ENCODE results near the gene MAMLD1.

Gene MAMLD1

GRCh38 chrX:150475461-150475860 is 112.3 kb downstream of the MAMLD1 start:
- H2BK5ac ChIP-seq (ENCODE audit: low read length): no peak overlapping the region
- H3K27ac ChIP-seq (ENCODE audit: low read depth, low read length): no peak overlapping the region
- H3K27me3 ChIP-seq (ENCODE audit: insufficient read depth, low read length, poor library complexity): no peaks in the 10 kb centered on the region
- H2BK120ac ChIP-seq (ENCODE audit: low read depth, low read length): no peak overlapping the region
- no peak overlapping the region for H3K56ac ChIP-seq (ENCODE audit: low read length)
- DNase-seq: no peak
- H3K9ac ChIP-seq (ENCODE audit: low read length): no peak overlapping the region
- no peak overlapping the region for H3K23ac ChIP-seq (ENCODE audit: low read length)
- H3K4me1 ChIP-seq (ENCODE audit: control insufficient read depth, low read depth, low read length): no peaks in the 10 kb centered on the region
- no peaks in the 10 kb centered on the region for H3K79me2 ChIP-seq (ENCODE audit: control insufficient read depth, insufficient read depth, low read length)
- no peak overlapping the region for H4K8ac ChIP-seq (ENCODE audit: low read depth, low read length)
- no CpG with 5 or more reads among the region's 2 CpGs for WGBS (ENCODE audit: extremely low coverage, insufficient coverage, low lambda C conversion rate)
- H3K4me3 ChIP-seq (ENCODE audit: low read length): no peak overlapping the region
- no peaks in the 10 kb centered on the region for H3K36me3 ChIP-seq (ENCODE audit: control insufficient read depth, insufficient read depth, low read length)
- no peak overlapping the region for H3K18ac ChIP-seq (ENCODE audit: low read length)
- H3K4ac ChIP-seq (ENCODE audit: low read depth, low read length): no peak overlapping the region
- no peak overlapping the region for H3K4me2 ChIP-seq (ENCODE audit: low read length)
- no peaks in the 10 kb centered on the region for H3K79me1 ChIP-seq (ENCODE audit: low read length)
- no peak overlapping the region for H2BK15ac ChIP-seq (replicated peaks; ENCODE audit: low read depth)
- no peak overlapping the region for H2AK5ac ChIP-seq (ENCODE audit: low read length)
- no peak overlapping the region for H4K5ac ChIP-seq (ENCODE audit: low read length)

GRCh38 chrX:150476164-150476699 is 113.1 kb downstream of the MAMLD1 start:
- no peak overlapping the region for H3K23ac ChIP-seq (ENCODE audit: low read length)
- H2AK5ac ChIP-seq (ENCODE audit: low read length): no peak overlapping the region
- H3K79me1 ChIP-seq (ENCODE audit: low read length): no peaks in the 10 kb centered on the region
- H3K18ac ChIP-seq (ENCODE audit: low read length): no peak overlapping the region
- H3K9ac ChIP-seq (ENCODE audit: low read length): no peak overlapping the region
- H3K4me3 ChIP-seq (ENCODE audit: low read length): no peak overlapping the region
- no peak overlapping the region for H3K27ac ChIP-seq (ENCODE audit: low read depth, low read length)
- H2BK120ac ChIP-seq (ENCODE audit: low read depth, low read length): no peak overlapping the region
- no peak overlapping the region for H4K5ac ChIP-seq (ENCODE audit: low read length)
- H3K79me2 ChIP-seq (ENCODE audit: control insufficient read depth, insufficient read depth, low read length): no peaks in the 10 kb centered on the region
- no peaks in the 10 kb centered on the region for H3K27me3 ChIP-seq (ENCODE audit: insufficient read depth, low read length, poor library complexity)
- H3K36me3 ChIP-seq (ENCODE audit: control insufficient read depth, insufficient read depth, low read length): no peaks in the 10 kb centered on the region
- no peak overlapping the region for H3K4ac ChIP-seq (ENCODE audit: low read depth, low read length)
- H3K4me2 ChIP-seq (ENCODE audit: low read length): no peak overlapping the region
- no peak for DNase-seq
- no CpG with 5 or more reads among the region's 6 CpGs for WGBS (ENCODE audit: extremely low coverage, insufficient coverage, low lambda C conversion rate)
- no peak overlapping the region for H3K56ac ChIP-seq (ENCODE audit: low read length)
- H2BK5ac ChIP-seq (ENCODE audit: low read length): no peak overlapping the region
- H3K4me1 ChIP-seq (ENCODE audit: control insufficient read depth, low read depth, low read length): no peaks in the 10 kb centered on the region
- H4K8ac ChIP-seq (ENCODE audit: low read depth, low read length): no peak overlapping the region
- no peak overlapping the region for H2BK15ac ChIP-seq (replicated peaks; ENCODE audit: low read depth)

- no peak for DNase-seq
These were observed 114.3 kb downstream of the MAMLD1 start for GRCh38 chrX:150477371-150477770.

GRCh38 chrX:150478496-150479492 is 115.7 kb downstream of the MAMLD1 start:
- no peak overlapping the region for H3K23ac ChIP-seq (ENCODE audit: low read length)
- no peak overlapping the region for H3K4me2 ChIP-seq (ENCODE audit: low read length)
- no peak for DNase-seq
- H3K18ac ChIP-seq (ENCODE audit: low read length): no peak overlapping the region
- H3K79me1 ChIP-seq (ENCODE audit: low read length): no peaks in the 10 kb centered on the region
- H3K79me2 ChIP-seq (ENCODE audit: control insufficient read depth, insufficient read depth, low read length): no peaks in the 10 kb centered on the region
- no peak overlapping the region for H2BK120ac ChIP-seq (ENCODE audit: low read depth, low read length)
- no peaks in the 10 kb centered on the region for H3K36me3 ChIP-seq (ENCODE audit: control insufficient read depth, insufficient read depth, low read length)
- H2AK5ac ChIP-seq (ENCODE audit: low read length): no peak overlapping the region
- no peak overlapping the region for H3K56ac ChIP-seq (ENCODE audit: low read length)
- H3K27me3 ChIP-seq (ENCODE audit: insufficient read depth, low read length, poor library complexity): no peaks in the 10 kb centered on the region
- H2BK5ac ChIP-seq (ENCODE audit: low read length): no peak overlapping the region
- no peak overlapping the region for H3K27ac ChIP-seq (ENCODE audit: low read depth, low read length)
- no peak overlapping the region for H4K8ac ChIP-seq (ENCODE audit: low read depth, low read length)
- no peaks in the 10 kb centered on the region for H3K4me1 ChIP-seq (ENCODE audit: control insufficient read depth, low read depth, low read length)
- H2BK15ac ChIP-seq (replicated peaks; ENCODE audit: low read depth): no peak overlapping the region
- H3K4ac ChIP-seq (ENCODE audit: low read depth, low read length): no peak overlapping the region
- no CpG with 5 or more reads among the region's 13 CpGs for WGBS (ENCODE audit: extremely low coverage, insufficient coverage, low lambda C conversion rate)
- H4K5ac ChIP-seq (ENCODE audit: low read length): no peak overlapping the region
- H3K9ac ChIP-seq (ENCODE audit: low read length): no peak overlapping the region
- H3K4me3 ChIP-seq (ENCODE audit: low read length): no peak overlapping the region

More at GRCh38 chrX:150477371-150477770, 114.3 kb downstream of the MAMLD1 start:
- no peak overlapping the region for H3K9ac ChIP-seq (ENCODE audit: low read length)
- no peak overlapping the region for H3K4ac ChIP-seq (ENCODE audit: low read depth, low read length)
- H3K56ac ChIP-seq (ENCODE audit: low read length): no peak overlapping the region
- H2BK15ac ChIP-seq (replicated peaks; ENCODE audit: low read depth): no peak overlapping the region
- no peak overlapping the region for H2BK120ac ChIP-seq (ENCODE audit: low read depth, low read length)
- H3K79me1 ChIP-seq (ENCODE audit: low read length): no peaks in the 10 kb centered on the region
- H3K4me3 ChIP-seq (ENCODE audit: low read length): no peak overlapping the region
- H3K79me2 ChIP-seq (ENCODE audit: control insufficient read depth, insufficient read depth, low read length): no peaks in the 10 kb centered on the region
- H3K23ac ChIP-seq (ENCODE audit: low read length): no peak overlapping the region
- no peaks in the 10 kb centered on the region for H3K4me1 ChIP-seq (ENCODE audit: control insufficient read depth, low read depth, low read length)
- no CpG with 5 or more reads among the region's 10 CpGs for whole genome bisulfite sequencing (ENCODE audit: extremely low coverage, insufficient coverage, low lambda C conversion rate)
- no peak overlapping the region for H3K18ac ChIP-seq (ENCODE audit: low read length)
- H4K8ac ChIP-seq (ENCODE audit: low read depth, low read length): no peak overlapping the region
- H3K27ac ChIP-seq (ENCODE audit: low read depth, low read length): no peak overlapping the region
- H3K4me2 ChIP-seq (ENCODE audit: low read length): no peak overlapping the region
- H3K36me3 ChIP-seq (ENCODE audit: control insufficient read depth, insufficient read depth, low read length): no peaks in the 10 kb centered on the region
- no peak overlapping the region for H2AK5ac ChIP-seq (ENCODE audit: low read length)
- no peak overlapping the region for H2BK5ac ChIP-seq (ENCODE audit: low read length)
- no peaks in the 10 kb centered on the region for H3K27me3 ChIP-seq (ENCODE audit: insufficient read depth, low read length, poor library complexity)
- H4K5ac ChIP-seq (ENCODE audit: low read length): no peak overlapping the region

GRCh38 chrX:150482537-150483206 is 119.6 kb downstream of the MAMLD1 start:
- peak; percentile 61 for DNase-seq
- WGBS (ENCODE audit: extremely low coverage, insufficient coverage, low lambda C conversion rate): no CpG with 5 or more reads among the region's 6 CpGs

More at GRCh38 chrX:150482537-150483206, 119.6 kb downstream of the MAMLD1 start:
- no peak overlapping the region for H3K4ac ChIP-seq (ENCODE audit: low read depth, low read length)
- no peak overlapping the region for H2BK120ac ChIP-seq (ENCODE audit: low read depth, low read length)
- no peak overlapping the region for H2BK15ac ChIP-seq (replicated peaks; ENCODE audit: low read depth)
- H3K9ac ChIP-seq (ENCODE audit: low read length): no peak overlapping the region
- no peak overlapping the region for H3K18ac ChIP-seq (ENCODE audit: low read length)
- no peak overlapping the region for H3K4me3 ChIP-seq (ENCODE audit: low read length)
- no peaks in the 10 kb centered on the region for H3K79me1 ChIP-seq (ENCODE audit: low read length)
- no peaks in the 10 kb centered on the region for H3K4me1 ChIP-seq (ENCODE audit: control insufficient read depth, low read depth, low read length)
- no peak overlapping the region for H3K27ac ChIP-seq (ENCODE audit: low read depth, low read length)
- no peak overlapping the region for H4K5ac ChIP-seq (ENCODE audit: low read length)
- H4K8ac ChIP-seq (ENCODE audit: low read depth, low read length): no peak overlapping the region
- H3K27me3 ChIP-seq (ENCODE audit: insufficient read depth, low read length, poor library complexity): no peaks in the 10 kb centered on the region
- no peak overlapping the region for H2AK5ac ChIP-seq (ENCODE audit: low read length)
- no peaks in the 10 kb centered on the region for H3K79me2 ChIP-seq (ENCODE audit: control insufficient read depth, insufficient read depth, low read length)
- H2BK5ac ChIP-seq (ENCODE audit: low read length): no peak overlapping the region
- no peak overlapping the region for H3K56ac ChIP-seq (ENCODE audit: low read length)
- no peaks in the 10 kb centered on the region for H3K36me3 ChIP-seq (ENCODE audit: control insufficient read depth, insufficient read depth, low read length)
- no peak overlapping the region for H3K23ac ChIP-seq (ENCODE audit: low read length)
- H3K4me2 ChIP-seq (ENCODE audit: low read length): no peak overlapping the region

All from mesendoderm (in vitro differentiated cells).